Karpas-422 (cell line): ENCODE data around the gene ADAMTS7. TPM values are rescaled to one million over a fixed set of nuclear protein-coding genes. Genes with fewer than 3 reads are reported as not detected.
"Not testable (repeated sequence)": the region's sequence is repeated elsewhere in the genome, so short reads cannot be mapped to it uniquely, and the experiment has no call there.

Source experiments
- DNase-seq: peaks from one replicate; pipeline ENCODE4 v3.0.0-alpha.2; 2015
- H2AFZ ChIP-seq: fragments of 200-600 bp; sonication (generic); 2 replicates; pipeline ENCODE4 v1.6.1; 2014; ENCODE audit warnings: antibody characterized with exemption, low read length, mixed read lengths
- H3K27ac ChIP-seq: fragments of 200-600 bp; sonication (generic); 2 replicates; pipeline ENCODE4 v1.5.1; 2014; ENCODE audit warnings: mild to moderate bottlenecking, low read length, moderate library complexity
- H3K27me3 ChIP-seq: fragments of 200-600 bp; sonication (generic); 2 replicates; pipeline ENCODE4 v1.6.1; 2014; ENCODE audit warnings: low read length, mixed read lengths
- H3K36me3 ChIP-seq: fragments of 200-600 bp; sonication (generic); 2 replicates; pipeline ENCODE4 v1.6.1; 2014; ENCODE audit warnings: low read length, mixed read lengths; ENCODE audit not compliant: insufficient read depth
- H3K4me1 ChIP-seq: fragments of 200-600 bp; sonication (generic); 2 replicates; pipeline ENCODE4 v1.6.1; 2014; ENCODE audit warnings: mild to moderate bottlenecking, low read length, mixed read lengths
- H3K4me2 ChIP-seq: fragments of 200-600 bp; sonication (generic); 2 replicates; pipeline ENCODE4 v1.6.1; 2014; ENCODE audit warnings: low read length, low read depth, mild to moderate bottlenecking; ENCODE audit not compliant: poor library complexity, severe bottlenecking
- H3K4me3 ChIP-seq: fragments of 200-600 bp; sonication (generic); 2 replicates; pipeline ENCODE4 v1.5.1; 2014; ENCODE audit warnings: mild to moderate bottlenecking, antibody characterized with exemption, low read length, mixed read lengths
- H3K79me2 ChIP-seq: fragments of 200-600 bp; sonication (generic); 2 replicates; pipeline ENCODE4 v1.6.1; 2014; ENCODE audit warnings: mild to moderate bottlenecking, low read length, mixed read lengths
- H3K9ac ChIP-seq: fragments of 200-600 bp; sonication (generic); 2 replicates; pipeline ENCODE4 v1.6.0; 2014; ENCODE audit warnings: low read length
- H3K9me2 ChIP-seq: fragments of 200-600 bp; sonication (generic), shearing (Covaris generic); replicated peaks from 2 replicates; pipeline ENCODE4 v1.6.0; 2014; ENCODE audit warnings: mild to moderate bottlenecking, low read length, moderate library complexity; ENCODE audit not compliant: insufficient read depth
- H3K9me3 ChIP-seq: fragments of 300-700, 200-600 bp; sonication (generic); 2 replicates; pipeline ENCODE4 v1.6.1; 2014; ENCODE audit warnings: low read length, mixed read lengths
- H4K20me1 ChIP-seq: fragments of 200-600 bp; sonication (generic); 2 replicates; pipeline ENCODE4 v1.6.1; 2014; ENCODE audit warnings: mild to moderate bottlenecking, antibody characterized with exemption, low read length, low read depth; ENCODE audit not compliant: insufficient read depth
- total RNA-seq: library from RNA; depleted of rRNA; stranded (reverse); fragments of >200 nt; shearing (Covaris generic); gene quantifications from 2 replicates; pipeline ENCODE4 v1.2.3, GENCODE V29; 2014; ENCODE audit warnings: low replicate concordance

ADAMTS7 gene
- total RNA-seq, 1 experiment from 2014 or later: 0.75 TPM

- H3K9me3 ChIP-seq, H3K36me3 ChIP-seq, H3K79me2 ChIP-seq, H3K27me3 ChIP-seq, H4K20me1 ChIP-seq, H3K9me2 ChIP-seq, H2AFZ ChIP-seq: not testable (repeated sequence)
- Histone ChIP-seq H3K4me3 (peak overlapping the region; percentile 20; the same call in 1 of the 2 replicates), H3K4me1 (peaks cover 68% of the 10 kb centered on the region), H3K9ac (peak overlapping the region; percentile 76), H3K4me2 (peak overlapping the region; percentile 79), H3K27ac (peak overlapping the region; percentile 99)
- DNase-seq: peak; percentile 92
Measured at GRCh38 chr15:78758486-78759200, 52.6 kb downstream of the ADAMTS7 start.

GRCh38 chr15:78758084-78758483 is 53.2 kb downstream of the ADAMTS7 start:
- H3K79me2 ChIP-seq, H4K20me1 ChIP-seq, H3K27me3 ChIP-seq, H3K36me3 ChIP-seq, H3K9me2 ChIP-seq, H3K9me3 ChIP-seq, H2AFZ ChIP-seq: not testable (repeated sequence)
- H3K4me3 ChIP-seq: peak overlapping the region; percentile 20; the same call in 1 of the 2 replicates
- H3K4me1 ChIP-seq: peaks cover 64% of the 10 kb centered on the region
- H3K4me2 ChIP-seq: peak overlapping the region; percentile 79
- DNase-seq: peak; percentile 52
- peak overlapping the region; percentile 76 for H3K9ac ChIP-seq
- H3K27ac ChIP-seq: peak overlapping the region; percentile 99

GRCh38 chr15:78757636-78757905 is 53.7 kb downstream of the ADAMTS7 start:
- peak overlapping the region; percentile 82; the same call in 1 of the 2 replicates for H2AFZ ChIP-seq
- H3K9ac ChIP-seq: peak overlapping the region; percentile 76
- no peaks in the 10 kb centered on the region for H3K27me3 ChIP-seq
- peak overlapping the region; percentile 53; the same call in 1 of the 2 replicates for H3K4me3 ChIP-seq
- H3K79me2 ChIP-seq: no peaks in the 10 kb centered on the region
- H3K9me3 ChIP-seq: no peaks in the 10 kb centered on the region
- peak overlapping the region; percentile 79 for H3K4me2 ChIP-seq
- no peak for DNase-seq
- peaks cover 64% of the 10 kb centered on the region for H3K4me1 ChIP-seq
- no peaks in the 10 kb centered on the region for H3K9me2 ChIP-seq
- H4K20me1 ChIP-seq: no peaks in the 10 kb centered on the region
- peak overlapping the region; percentile 99 for H3K27ac ChIP-seq
- H3K36me3 ChIP-seq: no peaks in the 10 kb centered on the region

GRCh38 chr15:78756781-78757635 is 54.3 kb downstream of the ADAMTS7 start:
- H3K27me3 ChIP-seq, H3K9me2 ChIP-seq, H3K36me3 ChIP-seq, H3K79me2 ChIP-seq, H3K9me3 ChIP-seq, H4K20me1 ChIP-seq: not testable (repeated sequence)
- peaks cover 62% of the 10 kb centered on the region for H3K4me1 ChIP-seq
- peak overlapping the region; percentile 76 for H3K9ac ChIP-seq
- H3K4me3 ChIP-seq: peak overlapping the region; percentile 53; the same call in 1 of the 2 replicates
- H3K4me2 ChIP-seq: peak overlapping the region; percentile 79
- peak overlapping the region; percentile 99 for H3K27ac ChIP-seq
- DNase-seq: peak; percentile 95
- peak overlapping the region; percentile 82; the same call in 1 of the 2 replicates for H2AFZ ChIP-seq

- Histone ChIP-seq H3K4me1 (peaks cover 52% of the 10 kb centered on the region), H3K27ac (peak overlapping the region; percentile 99)
- H3K9ac ChIP-seq, H3K9me3 ChIP-seq, H3K79me2 ChIP-seq, H2AFZ ChIP-seq, H3K4me3 ChIP-seq, H3K27me3 ChIP-seq, H4K20me1 ChIP-seq, H3K9me2 ChIP-seq, H3K4me2 ChIP-seq, H3K36me3 ChIP-seq: not testable (repeated sequence)
- peak; percentile 85 for DNase-seq
Measured at GRCh38 chr15:78755900-78756591, 55.2 kb downstream of the ADAMTS7 start.

- DNase-seq, H3K36me3 ChIP-seq, H3K9me2 ChIP-seq, H2AFZ ChIP-seq, H3K27me3 ChIP-seq, H3K27ac ChIP-seq, H3K9me3 ChIP-seq, H4K20me1 ChIP-seq, H3K9ac ChIP-seq, H3K4me3 ChIP-seq, H3K4me2 ChIP-seq, H3K79me2 ChIP-seq: not testable (repeated sequence)
- peaks cover 39% of the 10 kb centered on the region for H3K4me1 ChIP-seq
Measured at GRCh38 chr15:78754637-78755280, 56.5 kb downstream of the ADAMTS7 start.

- H3K36me3 ChIP-seq, H2AFZ ChIP-seq, H3K4me2 ChIP-seq, H3K9me2 ChIP-seq, H3K27ac ChIP-seq, DNase-seq, H3K4me3 ChIP-seq, H3K79me2 ChIP-seq, H4K20me1 ChIP-seq, H3K27me3 ChIP-seq, H3K9me3 ChIP-seq, H3K9ac ChIP-seq: not testable (repeated sequence)
- peaks cover 31% of the 10 kb centered on the region for H3K4me1 ChIP-seq
Measured at GRCh38 chr15:78753751-78754535, 57.3 kb downstream of the ADAMTS7 start.
